MG63 (cell line): ENCODE data around the gene FBXO11. TPM values are rescaled to one million over a fixed set of nuclear protein-coding genes. Genes with fewer than 3 reads are reported as not detected.

Experiments
- total RNA-seq: library from RNA; depleted of rRNA; stranded (reverse); fragments of >200 nt; shearing (Covaris generic); gene quantifications from 2 replicates; pipeline ENCODE4 v1.2.3, GENCODE V29; 2014; ENCODE audit warnings: low replicate concordance; rRNA removed

Gene FBXO11
- total RNA-seq, 1 experiment from 2014 or later, result 22.2 TPM

Other genes with a start within 250 kb of the FBXO11 start
- gene MSH6, start 123.4 kb downstream of the FBXO11 start, total RNA-seq, result 55.0 and 63.8 TPM in 2 replicates